ENCODE results near the gene RBMY1J. TPM values are rescaled to one million over a fixed set of nuclear protein-coding genes. Genes with fewer than 3 reads are reported as not detected.

Gene RBMY1J
- polyA plus RNA-seq, 1 donor from 2014 or later = not detected

Other genes starting within 250 kb of the RBMY1J start
- not detected in 2 replicates for gene RBMY1F, start 220.5 kb upstream of the RBMY1J start, polyA plus RNA-seq